GM21447 (cell line): ENCODE data around the gene MN1.

Experiments used
- ATAC-seq: cut with Tn5 transposase; IDR thresholded peaks from one replicate; pipeline ENCODE4 v1.9.1; 2021; ENCODE audit not compliant: unreplicated experiment

MN1 gene

DNA sequence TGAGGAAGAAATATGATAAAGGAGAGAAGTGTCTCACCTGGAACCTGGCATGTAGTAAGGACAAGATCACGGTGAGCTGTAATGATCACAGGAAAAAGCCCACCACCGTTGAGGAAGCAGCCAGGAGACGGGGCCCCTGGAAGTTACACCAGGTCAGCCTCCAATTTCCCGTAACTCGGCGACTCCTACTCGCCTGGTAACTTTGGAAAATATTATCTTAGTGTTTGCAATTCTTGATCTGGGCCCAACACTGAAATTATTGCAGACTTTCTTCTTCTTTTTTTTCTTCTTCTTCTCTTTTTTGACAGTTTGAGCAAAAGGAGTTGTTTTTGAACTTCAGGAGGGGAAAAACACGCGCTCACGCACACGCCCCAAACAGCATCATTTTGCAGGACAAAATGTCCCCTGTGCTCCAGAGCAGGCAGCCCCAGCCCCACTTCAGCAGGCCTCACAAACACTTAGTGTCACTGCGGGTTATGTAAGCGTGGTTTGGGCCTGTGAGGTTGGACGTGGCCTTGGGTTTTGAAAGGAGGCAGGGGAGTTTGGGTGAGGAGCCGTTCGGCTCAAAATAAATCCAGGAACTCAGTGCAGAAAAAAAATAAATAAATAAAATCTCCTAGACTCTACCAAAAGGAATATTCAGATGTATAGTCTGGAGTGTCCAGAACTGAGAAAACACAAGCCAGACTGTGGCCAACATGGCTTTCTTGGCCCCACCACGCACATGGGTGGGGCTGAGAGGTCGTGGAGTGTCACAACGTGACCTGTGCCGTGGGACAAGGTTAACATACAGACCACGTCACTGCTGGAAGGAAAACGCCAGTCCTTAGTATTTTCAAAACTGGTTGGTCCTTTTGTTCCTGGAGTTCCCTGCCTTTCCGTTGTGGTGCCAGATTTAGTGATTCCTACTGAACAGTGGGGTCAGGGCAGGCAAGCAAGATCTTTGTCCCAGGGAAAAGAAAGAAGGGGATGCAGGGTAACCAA is 26.3 kb upstream of the MN1 start:
- ATAC-seq, result no peak

DNA sequence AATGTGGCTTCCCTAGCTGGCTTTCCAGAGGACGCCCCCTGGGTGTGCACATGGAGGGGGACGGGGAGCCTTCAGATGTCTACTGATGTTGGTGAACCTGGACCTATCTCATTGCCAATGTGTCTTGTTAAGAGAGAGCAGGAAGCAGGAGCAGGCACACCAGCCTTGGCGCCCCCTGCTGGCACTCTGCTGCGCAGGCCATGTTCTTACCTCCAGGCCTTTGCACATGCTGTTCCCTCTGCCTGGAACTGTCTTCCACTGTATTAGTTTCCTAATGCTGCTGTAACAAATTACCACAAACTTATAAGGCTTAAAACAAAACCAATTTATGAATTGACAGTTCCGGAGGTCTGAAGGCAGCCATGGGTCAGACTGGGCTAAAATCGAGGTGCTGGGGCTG is 23.6 kb upstream of the MN1 start:
- no peak for ATAC-seq

DNA sequence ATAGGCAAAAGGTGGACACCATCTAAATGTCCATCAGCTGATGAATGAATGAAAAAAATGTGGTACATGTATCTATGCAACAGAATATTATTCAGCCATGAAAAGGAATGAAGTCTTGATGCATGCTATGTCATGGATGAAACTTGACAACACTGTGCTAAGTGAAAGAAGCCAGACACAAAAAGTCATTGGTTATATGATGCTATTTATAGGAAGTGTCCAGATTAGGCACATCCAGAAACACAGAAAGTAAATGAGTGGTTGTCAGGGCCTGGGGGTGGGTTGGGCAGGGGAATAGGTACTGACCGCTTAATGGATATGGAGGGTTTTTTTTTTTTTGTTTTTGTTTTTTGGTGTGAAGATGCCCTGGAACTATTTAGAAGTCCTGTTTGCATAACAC is 21.7 kb upstream of the MN1 start:
- no peak for ATAC-seq

DNA sequence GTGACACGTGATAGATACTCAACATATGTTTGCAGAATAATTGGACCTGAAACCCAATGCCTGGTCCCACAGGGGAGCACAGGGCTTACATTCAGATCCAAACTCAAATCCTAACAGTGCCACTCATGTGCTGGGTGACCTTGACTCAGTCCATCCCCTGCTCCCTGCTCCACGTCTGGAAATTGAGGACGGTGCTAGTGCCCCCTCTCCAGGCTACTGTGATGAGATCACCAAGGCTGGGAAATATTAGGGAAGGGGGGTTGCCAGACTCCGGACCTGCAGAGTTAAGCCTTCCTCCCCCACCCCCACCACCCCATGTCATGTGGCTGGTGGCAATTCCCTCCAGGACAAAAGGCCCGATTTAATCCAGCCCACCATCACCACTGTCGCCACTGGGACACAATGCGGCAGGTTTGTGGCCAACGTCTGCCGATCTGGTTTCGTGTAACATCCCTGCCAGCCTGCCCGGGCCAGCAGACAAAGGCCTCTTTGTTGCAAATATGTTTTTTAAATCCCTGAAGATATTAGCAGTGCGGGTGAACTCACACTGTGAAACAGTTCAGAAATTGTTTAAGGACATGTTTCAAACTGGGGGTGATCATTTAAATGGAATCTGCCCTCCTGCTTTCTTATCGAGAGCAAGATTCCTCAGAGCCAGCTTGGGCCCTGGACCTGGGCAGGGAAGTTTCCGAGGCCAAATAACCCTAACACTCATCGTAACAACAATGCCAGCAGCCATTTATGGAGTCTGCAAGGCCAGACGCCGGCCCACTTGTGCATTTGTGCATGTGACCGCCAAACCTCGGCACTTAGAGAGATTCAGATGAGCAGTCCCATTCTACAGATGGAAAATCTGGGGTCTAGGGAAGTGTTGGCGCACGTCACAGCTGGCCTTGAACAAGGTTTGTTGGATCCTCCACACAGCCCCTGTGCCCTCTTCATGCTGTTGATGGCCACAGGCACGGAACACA is 19.6 kb upstream of the MN1 start:
- no peak for ATAC-seq

DNA sequence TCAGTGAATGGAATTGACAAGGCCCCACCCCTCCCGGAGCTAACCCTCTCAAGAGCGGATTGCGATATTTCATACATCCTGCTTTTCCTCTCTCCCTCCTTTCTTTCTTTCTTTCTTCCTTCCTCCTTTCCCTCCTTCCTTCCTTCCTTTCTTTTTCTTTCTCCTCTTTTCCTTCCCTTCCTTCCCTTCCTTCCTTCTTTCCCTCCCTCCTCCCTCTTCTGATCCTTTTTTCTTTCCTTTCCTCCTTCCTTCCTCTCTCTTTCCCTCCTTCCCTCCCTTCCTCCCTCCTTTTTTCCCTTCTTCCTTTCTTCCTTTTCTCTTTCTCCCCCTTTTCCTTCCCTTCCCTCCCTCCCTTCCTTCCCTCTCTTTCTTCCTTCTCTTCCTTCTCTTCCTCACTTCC is 15.0 kb upstream of the MN1 start:
- ATAC-seq, result no peak

DNA sequence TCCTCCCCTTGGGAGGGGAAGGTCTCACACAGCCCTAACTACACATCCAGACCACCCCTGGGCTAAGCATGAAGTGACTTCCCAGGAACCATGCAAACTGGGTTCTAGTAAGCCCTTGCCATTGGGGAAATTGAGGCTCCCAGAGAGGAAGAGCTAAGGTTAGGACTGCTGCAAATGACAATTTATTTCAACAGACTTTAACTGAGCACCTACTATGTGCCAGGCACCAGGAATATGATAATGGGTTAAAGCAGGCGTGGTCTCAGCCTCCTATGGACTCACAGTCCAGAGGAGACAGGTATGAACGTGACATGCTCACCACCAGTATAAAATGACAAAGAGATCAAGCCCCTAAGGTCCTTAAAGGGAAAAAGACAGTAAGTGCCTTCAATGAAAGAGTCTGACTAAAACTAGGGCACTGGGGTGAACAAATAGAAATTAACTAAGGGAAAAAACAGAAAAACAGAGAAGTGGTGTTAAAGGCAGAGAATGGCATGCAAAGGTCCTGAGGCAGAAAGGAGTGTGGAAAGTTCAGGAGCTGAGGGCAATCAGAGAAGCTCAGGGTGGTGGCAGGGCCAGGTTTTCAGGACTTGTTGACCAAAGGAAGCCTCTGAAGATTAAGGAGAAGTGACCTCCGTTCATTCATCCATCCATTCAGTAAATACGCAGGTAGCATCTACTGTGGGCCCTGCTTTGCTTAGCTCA is 14.4 kb upstream of the MN1 start:
- ATAC-seq, result no peak

DNA sequence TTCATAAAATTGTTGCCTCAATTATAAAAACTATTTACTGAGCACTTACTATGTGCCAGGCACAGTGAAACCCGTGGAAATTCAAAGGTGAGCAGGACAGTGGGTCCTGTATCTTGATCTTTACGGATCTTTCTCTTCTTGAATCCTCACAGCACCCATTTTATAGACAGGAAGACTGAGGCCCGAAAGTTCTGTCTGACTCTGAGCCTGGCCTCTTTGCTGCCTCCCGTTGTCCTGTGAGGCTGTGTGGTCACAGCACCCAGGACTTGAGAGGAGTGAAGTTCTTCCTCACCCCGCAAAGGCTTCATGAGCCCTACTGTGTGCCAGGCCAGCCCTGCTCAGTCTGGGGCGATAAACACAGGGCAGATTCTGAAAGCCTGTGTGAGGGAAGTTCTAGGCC is 13.4 kb upstream of the MN1 start:
- ATAC-seq, result no peak

DNA sequence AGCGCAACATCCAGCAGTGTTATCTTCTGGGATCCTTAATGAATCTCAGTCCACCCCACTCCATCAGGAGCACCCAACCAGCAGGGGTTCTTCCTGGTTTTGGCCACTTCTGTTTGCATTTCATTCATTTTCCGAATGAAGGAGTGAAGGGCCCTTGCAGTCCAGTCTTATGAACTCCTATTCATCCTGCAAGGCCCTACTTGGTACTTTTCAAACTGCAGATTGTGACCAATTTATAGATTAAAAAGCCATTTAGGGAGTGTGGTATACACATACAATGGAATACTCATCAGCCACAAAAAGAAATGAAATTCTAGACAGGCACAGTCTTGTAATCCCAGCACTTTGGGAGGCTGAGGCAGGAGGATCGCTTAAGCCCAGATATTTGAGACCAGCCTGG is 10.2 kb upstream of the MN1 start:
- ATAC-seq, result no peak

DNA sequence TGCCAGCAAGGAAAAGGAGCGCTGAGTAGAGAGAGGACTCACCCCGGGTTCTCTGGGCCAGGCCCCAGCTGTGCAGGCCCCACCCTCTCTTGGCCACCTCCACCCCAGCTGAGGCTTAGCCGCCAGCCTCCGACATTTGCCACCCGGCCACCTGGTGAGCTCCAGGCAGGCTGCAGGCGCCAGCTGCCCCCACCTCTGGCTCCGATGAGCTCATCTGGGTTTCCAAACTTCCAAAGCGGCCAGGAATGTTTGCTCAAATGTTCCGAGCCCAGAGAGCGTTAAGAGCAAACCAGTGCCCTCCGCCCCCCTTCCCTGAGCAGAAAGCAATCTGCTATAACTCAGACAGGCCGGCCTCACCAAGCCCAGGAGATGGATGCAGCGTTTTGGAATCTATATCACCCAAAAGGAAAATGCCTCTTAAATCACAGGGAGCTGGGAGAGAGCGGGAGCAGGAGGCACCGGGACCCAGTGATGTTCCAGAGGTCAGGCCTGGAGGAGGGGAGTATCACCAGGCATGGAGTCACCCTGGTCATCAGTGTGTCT is 9.1 kb upstream of the MN1 start:
- no peak for ATAC-seq

DNA sequence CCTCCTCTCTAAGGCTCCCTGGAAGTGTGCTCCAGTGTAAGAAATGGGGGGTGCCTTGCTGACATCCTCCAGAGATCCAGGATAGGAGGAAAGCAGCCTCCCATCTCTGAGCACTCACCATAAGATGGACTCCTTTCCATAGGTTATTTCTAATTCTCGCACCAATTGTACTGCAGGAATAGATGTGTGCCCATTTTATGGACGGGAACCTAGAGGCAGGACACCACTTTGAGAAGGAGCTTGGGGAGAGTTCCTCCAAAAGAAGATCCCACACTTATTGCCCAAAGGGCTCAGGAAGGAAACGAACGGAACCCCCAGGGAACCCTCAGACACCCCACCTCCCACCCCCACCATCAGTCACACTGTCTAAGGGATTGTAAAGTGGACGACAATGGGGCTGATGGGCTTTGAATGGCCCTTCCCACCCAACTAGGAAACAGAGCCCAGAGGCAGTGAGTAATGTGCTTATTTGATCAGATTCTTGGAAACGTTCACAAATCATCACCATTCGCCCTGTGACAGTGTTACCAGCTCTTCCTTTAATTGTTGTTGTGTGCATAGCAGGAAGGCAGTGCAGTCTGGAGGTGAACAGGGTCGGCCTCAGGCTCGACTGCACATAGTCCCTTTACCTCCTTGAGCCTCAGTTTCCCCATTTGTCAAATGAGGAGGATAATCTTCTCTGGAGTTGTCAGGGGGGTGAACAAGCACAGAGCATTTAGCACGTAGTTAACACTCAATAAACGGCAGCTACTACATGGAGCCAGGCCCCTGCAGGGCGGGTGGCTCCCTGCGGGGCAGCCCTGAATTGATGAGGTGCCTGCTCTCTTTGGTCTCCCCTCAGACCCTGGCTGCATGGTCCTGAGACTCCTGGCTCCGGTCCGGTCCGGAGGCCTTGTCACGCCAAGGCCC is 8.4 kb upstream of the MN1 start:
- ATAC-seq, result no peak

DNA sequence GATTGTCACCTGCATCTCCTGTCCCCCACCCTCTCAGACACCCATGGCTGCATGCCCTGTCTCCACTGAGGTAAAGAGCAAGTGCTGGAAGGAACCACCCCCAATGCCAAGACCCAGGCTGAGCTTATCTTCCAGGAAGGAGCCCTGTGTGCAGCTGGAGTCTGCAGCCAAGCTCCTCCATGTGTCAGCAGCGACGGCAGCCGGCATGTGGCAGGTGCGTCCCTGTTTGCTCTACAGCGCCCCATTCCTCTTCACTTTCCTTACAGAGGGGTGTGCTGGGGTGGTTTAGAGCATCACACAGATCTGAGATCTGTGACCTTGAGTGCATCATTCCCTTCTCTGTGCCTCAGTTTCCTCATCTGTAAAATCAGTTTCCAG is 7.7 kb upstream of the MN1 start:
- ATAC-seq, result no peak

DNA sequence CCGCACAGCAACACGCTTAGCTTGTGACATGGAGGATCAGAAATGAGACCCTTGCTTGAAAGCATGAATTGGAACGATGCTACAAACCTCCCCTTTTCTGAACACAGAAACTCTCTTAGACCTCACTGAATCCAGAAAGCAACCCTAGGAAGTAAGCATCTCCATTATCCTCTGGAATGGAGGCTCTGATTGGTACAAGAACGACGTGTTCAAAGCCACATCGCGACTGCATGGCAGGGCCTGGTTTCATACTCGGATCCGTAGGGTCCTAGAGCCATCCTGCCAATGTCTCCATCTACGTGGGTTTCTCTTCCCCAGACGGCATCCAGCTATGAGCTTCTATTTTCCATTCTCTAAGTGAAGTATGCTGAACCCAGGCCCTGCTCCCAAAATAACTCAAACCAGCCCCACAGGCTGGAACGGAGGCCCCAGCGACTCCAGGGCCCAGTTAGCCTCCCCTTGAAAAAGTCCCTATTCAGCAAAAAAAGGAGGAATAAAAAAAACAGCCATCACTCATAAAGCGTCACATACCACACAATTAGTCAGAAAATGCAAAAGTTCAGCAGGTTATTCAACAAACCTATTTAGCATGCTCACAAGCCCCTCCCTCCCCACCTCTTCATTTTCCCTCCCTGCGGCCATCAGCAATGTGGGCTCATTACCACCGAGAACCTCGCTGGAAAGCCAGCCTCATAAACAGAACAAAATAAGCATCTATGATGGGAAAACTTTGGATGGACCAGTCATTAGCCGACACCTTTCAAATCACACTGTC is 7.1 kb upstream of the MN1 start:
- no peak for ATAC-seq

DNA sequence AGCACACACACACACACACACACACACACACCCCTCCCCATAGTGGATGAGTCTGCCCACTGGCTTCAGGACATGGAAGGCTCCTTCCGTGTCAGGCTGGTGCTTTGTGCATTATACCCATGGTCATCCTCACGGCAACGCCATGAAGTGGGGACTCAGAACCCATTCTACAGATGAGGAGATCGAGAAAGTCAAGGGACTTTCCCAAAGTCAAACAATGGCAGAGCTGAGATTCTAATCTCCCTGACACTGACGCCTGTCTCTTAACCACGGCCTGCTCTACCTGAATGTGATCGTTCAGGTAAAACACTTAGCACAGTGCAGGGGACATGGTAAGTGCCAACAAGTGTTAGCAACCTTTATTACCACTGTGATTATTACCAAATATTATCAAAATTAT is 4.3 kb upstream of the MN1 start:
- no peak for ATAC-seq

DNA sequence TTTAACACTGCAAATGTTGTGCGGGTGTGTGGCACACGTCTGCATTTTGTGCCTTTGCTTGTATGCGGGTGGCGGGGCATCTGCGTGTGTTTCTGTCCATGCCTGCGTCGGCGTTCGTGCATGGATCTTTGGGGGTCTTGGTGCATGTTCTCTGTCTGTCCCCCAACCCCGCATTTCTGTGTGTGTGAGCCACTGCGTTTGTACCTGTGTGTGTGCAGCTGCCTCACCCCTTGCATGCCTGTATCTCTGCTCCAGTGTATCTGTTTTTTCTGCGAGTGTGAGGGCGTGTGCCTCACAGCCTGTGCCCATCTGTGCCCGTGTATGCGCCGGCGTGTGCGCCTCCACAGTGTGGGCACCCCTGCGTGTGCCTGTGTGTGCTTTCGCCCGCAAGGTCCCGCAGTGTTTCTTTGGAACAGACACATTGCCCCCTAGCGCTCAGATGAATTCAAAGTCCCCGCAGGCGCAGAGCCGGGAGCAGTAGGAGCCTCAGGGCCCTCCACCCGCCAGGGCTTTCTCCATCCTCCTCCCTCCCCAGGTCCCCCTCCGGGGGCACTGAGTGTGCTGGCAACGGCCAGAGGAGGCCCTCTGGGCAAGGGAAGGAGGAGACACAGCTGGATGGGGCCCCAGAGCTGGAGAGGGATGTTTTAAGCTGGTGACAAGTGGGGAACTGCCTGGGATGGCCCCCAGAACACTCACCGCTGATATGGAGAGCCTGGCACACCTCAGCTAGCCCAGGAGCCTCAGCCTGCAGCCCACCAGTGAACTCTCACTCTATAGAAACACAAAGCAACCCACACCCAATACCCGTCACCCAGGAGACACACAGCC is 3.1 kb upstream of the MN1 start:
- no peak for ATAC-seq

DNA sequence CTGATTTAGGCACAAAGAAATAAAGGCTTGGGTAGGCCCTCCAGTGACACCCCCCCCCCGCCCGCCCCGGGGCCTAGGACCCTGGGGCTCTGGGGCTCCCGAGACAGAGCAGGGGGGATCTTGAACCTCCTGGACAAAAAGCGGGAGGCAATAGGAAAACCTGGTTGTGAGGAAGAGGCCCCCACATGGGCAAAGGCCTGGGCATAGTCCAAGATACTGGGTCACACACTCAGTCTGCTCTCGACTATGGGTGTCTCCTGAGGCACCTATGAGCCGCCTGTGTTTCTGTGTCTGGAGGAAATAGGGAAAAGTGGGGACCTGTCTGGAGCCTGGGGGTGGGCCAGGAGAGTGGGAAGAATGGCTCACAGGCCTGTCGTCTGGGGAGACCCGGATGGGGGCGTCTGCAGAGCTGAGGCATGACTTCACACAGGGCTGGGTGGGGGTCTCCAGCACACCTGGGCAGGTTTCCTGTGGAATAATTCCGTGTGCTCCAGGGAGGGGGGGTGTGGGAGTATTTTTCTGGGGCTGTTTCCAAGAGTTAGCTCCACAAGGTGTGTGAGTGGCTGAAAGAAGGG is 2.4 kb upstream of the MN1 start:
- no peak for ATAC-seq

DNA sequence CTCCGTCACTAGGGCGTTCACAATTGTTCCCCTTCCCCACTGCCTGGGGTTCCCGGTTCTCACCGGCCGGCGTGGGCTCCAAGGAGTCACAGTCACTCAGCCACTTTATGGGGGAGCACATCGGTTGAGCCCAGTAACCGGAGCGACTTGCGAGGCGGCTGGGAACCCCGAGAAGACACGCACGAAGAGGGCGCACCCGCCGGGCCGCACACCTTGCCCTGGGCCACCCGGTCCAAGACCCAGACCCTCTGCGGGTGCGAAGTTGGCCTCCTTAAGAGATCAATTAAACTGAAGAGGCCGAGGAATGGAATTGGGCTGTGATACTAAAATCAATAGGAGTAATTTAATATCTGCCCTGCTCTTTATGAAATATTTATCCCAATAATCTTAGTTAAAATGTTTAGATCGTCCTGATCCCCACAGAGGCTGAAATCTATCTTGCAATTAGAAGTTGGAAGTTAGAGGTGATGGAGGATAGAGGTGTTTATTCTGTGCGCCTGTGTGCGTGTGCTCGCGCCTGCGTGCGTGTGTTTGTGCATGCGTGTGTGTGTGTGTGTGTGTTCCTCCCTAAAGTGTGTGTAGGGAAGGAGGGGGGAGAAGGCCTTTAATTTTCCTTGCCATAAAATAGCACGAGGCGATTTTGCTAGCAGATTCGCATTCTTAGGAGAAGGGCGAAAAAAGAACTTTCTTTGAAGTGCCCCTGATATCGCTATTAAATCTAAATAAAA is 954 bp upstream of the MN1 start:
- ATAC-seq, result no peak

DNA sequence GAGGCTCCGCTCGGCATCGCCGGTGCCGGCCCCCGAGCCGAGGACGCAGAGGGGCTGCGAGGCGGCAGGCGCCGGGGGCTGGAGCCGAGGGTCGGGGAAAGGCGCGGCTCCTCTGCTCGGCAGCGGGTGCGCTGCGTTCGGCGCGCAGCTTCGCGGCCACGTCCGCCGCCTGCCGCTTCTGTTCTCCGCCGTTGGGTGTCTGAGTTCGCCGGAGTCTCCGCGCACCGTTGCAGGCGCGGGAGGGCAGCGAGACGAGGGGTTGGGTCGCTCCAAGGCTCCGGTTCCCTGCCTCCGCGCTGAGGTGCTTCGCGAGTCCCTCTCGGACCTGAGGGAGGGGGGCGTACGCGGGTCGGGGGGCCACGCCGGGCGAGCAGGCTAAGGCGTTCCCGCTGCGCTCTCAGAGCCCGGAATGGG is 347 bp downstream of the MN1 start:
- no peak for ATAC-seq
